ENCODE results near the gene CACNA1E.

The CACNA1E gene

DNA sequence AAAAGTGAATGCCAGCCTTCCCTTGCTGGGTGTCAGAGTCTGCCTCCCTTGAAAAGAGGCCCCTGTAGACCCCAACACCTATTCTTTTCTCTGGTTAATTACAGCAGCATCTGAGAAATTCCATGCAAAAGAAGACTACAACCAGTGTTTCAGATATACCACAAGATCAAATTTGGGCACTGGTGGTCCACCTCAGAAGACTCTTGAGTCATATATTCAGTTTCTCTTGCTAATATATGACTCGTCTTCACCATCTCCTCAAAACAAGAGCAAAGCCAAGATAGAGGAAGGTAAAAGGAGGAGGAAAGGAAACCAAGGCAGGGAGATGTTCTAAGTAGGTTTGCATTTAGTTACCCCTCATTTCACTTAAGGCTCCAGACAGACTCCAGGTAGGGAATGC lies 318.3 kb downstream of the CACNA1E start:
- no peaks in the 10 kb centered on the region for H3K4me1 ChIP-seq (ENCODE audit: control insufficient read depth in 1 of 2, insufficient read depth in 2 of 2, low read length in 2 of 2)
- no peaks in the 10 kb centered on the region for H3K27me3 ChIP-seq (ENCODE audit: low read depth, low read length)

GRCh38 chr1:181802466-181802865 lies 319.1 kb downstream of the CACNA1E start:
- Histone ChIP-seq H3K36me3 (ENCODE audit: control insufficient read depth in 1 of 2, insufficient read depth in 2 of 2, low read length in 2 of 2) (no peaks in the 10 kb centered on the region), H3K27me3 (ENCODE audit: low read depth, low read length) (no peaks in the 10 kb centered on the region), H3K4me1 (ENCODE audit: control insufficient read depth in 1 of 2, insufficient read depth in 2 of 2, low read length in 2 of 2) (no peaks in the 10 kb centered on the region), H3K27ac (ENCODE audit: low read length) (no peak overlapping the region), H3K4me3 (ENCODE audit: low read depth in 1 of 2, low read length in 2 of 2) (no peak overlapping the region), H3K9me3 (ENCODE audit: control insufficient read depth in 1 of 2, low read length in 2 of 2) (no peaks in the 10 kb centered on the region)

More for the DNA sequence above, 318.3 kb downstream of the CACNA1E start:
- Histone ChIP-seq H3K4me3 (ENCODE audit: low read depth in 1 of 2, low read length in 2 of 2) (no peak overlapping the region), H3K36me3 (ENCODE audit: control insufficient read depth in 1 of 2, insufficient read depth in 2 of 2, low read length in 2 of 2) (no peaks in the 10 kb centered on the region), H3K27ac (ENCODE audit: low read length) (no peak overlapping the region), H3K9me3 (ENCODE audit: control insufficient read depth in 1 of 2, low read length in 2 of 2) (peaks cover 0 to 1% of the 10 kb centered on the region in 2 donors)

DNA sequence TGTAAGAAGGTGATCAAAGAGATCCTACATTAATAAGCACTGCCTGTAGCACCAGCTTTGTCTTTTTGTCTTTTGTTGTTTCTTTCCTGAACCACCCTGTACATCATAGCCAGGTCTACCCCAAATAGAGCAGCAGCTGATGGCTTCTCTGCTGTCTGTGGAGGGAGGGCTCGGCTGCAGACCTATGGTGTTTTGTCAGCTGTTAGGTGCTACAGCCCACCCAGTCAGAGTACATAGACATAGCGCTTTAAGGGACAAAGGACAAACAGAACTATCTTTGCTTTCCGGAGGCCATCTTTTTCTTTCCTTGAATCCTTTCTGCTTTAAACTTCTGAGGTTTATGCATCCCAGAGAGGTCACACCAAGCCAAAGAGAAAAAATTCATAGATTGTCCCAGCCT lies 320.1 kb downstream of the CACNA1E start:
- H3K9me3 ChIP-seq (ENCODE audit: control insufficient read depth in 1 of 2, low read length in 2 of 2) = no peaks in the 10 kb centered on the region
- no peak overlapping the region for H3K4me3 ChIP-seq (ENCODE audit: low read depth in 1 of 2, low read length in 2 of 2)
- H3K36me3 ChIP-seq (ENCODE audit: control insufficient read depth in 1 of 2, insufficient read depth in 2 of 2, low read length in 2 of 2) = no peaks in the 10 kb centered on the region
- no peak overlapping the region for H3K27ac ChIP-seq (ENCODE audit: low read length)
- H3K27me3 ChIP-seq (ENCODE audit: low read depth, low read length) = no peaks in the 10 kb centered on the region
- H3K4me1 ChIP-seq (ENCODE audit: control insufficient read depth in 1 of 2, insufficient read depth in 2 of 2, low read length in 2 of 2) = no peaks in the 10 kb centered on the region

DNA sequence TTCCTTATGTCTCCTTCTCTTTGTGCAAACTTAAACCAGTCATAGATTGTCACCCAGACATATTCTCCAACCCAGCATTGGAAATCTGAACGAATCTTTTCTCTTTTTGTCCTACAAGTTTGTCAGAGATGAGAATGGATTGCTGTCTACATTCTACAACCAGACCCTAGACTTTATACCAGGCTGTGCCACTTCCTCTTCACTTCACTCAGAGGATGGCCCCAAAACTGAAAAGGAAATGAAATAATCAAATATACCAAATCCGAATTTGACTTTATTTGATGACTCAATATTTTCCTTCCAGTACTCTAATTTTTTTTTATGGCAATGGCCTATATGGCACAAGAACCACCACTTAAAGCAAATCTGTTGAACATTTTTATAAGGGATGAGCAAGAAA lies 321.7 kb downstream of the CACNA1E start:
- Histone ChIP-seq H3K36me3 (ENCODE audit: control insufficient read depth in 1 of 2, insufficient read depth in 2 of 2, low read length in 2 of 2) (no peaks in the 10 kb centered on the region), H3K9me3 (ENCODE audit: control insufficient read depth in 1 of 2, low read length in 2 of 2) (no peaks in the 10 kb centered on the region), H3K27ac (ENCODE audit: low read length) (no peak overlapping the region), H3K4me1 (ENCODE audit: control insufficient read depth in 1 of 2, insufficient read depth in 2 of 2, low read length in 2 of 2) (no peaks in the 10 kb centered on the region), H3K4me3 (ENCODE audit: low read depth in 1 of 2, low read length in 2 of 2) (no peak overlapping the region), H3K27me3 (ENCODE audit: low read depth, low read length) (no peaks in the 10 kb centered on the region)

DNA sequence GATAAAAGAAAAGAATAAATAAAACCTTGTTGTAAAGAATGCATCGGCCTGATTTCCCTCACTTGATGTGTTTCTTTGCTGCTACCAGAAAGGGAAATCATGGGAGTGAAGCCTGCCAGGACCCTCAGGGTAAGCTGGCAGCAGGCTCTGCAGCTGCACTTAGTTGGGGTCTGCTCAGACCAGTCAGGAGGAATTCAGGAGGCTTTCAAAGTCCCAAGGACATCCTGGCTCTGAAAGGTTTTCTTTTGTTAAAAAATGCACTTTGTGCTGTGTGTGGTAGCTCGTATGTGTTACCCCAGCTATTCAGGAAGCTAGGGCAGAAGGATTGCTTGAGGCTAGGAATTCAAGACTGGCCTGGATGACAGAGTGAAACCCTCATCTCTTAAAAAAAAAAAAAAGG lies 323.4 kb downstream of the CACNA1E start:
- Histone ChIP-seq H3K4me3 (ENCODE audit: low read depth in 1 of 2, low read length in 2 of 2) (no peak overlapping the region), H3K27ac (ENCODE audit: low read length) (no peak overlapping the region), H3K9me3 (ENCODE audit: control insufficient read depth in 1 of 2, low read length in 2 of 2) (no peaks in the 10 kb centered on the region), H3K27me3 (ENCODE audit: low read depth, low read length) (no peaks in the 10 kb centered on the region), H3K4me1 (ENCODE audit: control insufficient read depth in 1 of 2, insufficient read depth in 2 of 2, low read length in 2 of 2) (no peaks in the 10 kb centered on the region), H3K36me3 (ENCODE audit: control insufficient read depth in 1 of 2, insufficient read depth in 2 of 2, low read length in 2 of 2) (no peaks in the 10 kb centered on the region)

DNA sequence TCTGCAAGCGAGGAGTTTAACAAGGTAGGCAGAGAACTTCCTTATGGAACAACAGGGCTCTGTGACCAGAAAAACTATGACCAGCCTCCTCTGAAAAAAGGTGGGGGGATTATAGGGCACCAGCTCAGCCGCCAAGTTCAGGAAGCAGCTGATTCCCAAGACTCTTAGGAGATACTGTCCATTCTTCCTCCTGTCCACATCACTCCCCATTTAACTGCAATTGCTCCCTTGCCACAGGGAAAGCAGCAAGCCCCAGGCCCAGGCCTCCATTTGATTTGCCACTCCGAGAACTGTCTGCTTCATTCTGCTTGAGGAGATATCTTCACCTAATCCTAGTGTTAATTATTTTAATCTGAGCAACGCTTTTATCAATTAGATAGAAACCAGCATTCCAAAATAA lies 323.9 kb downstream of the CACNA1E start:
- Histone ChIP-seq H3K4me1 (ENCODE audit: control insufficient read depth in 1 of 2, insufficient read depth in 2 of 2, low read length in 2 of 2) (no peaks in the 10 kb centered on the region), H3K27me3 (ENCODE audit: low read depth, low read length) (no peaks in the 10 kb centered on the region), H3K27ac (ENCODE audit: low read length) (no peak overlapping the region), H3K36me3 (ENCODE audit: control insufficient read depth in 1 of 2, insufficient read depth in 2 of 2, low read length in 2 of 2) (no peaks in the 10 kb centered on the region), H3K9me3 (ENCODE audit: control insufficient read depth in 1 of 2, low read length in 2 of 2) (no peaks in the 10 kb centered on the region), H3K4me3 (ENCODE audit: low read depth in 1 of 2, low read length in 2 of 2) (no peak overlapping the region)

- Histone ChIP-seq H3K4me1 (ENCODE audit: control insufficient read depth in 1 of 2, insufficient read depth in 2 of 2, low read length in 2 of 2) (no peaks in the 10 kb centered on the region), H3K9me3 (ENCODE audit: control insufficient read depth in 1 of 2, low read length in 2 of 2) (no peaks in the 10 kb centered on the region), H3K36me3 (ENCODE audit: control insufficient read depth in 1 of 2, insufficient read depth in 2 of 2, low read length in 2 of 2) (no peaks in the 10 kb centered on the region), H3K4me3 (ENCODE audit: low read depth in 1 of 2, low read length in 2 of 2) (no peak overlapping the region), H3K27me3 (ENCODE audit: low read depth, low read length) (no peaks in the 10 kb centered on the region), H3K27ac (ENCODE audit: low read length) (no peak overlapping the region)
Observed at GRCh38 chr1:181809991-181810545, 326.8 kb downstream of the CACNA1E start.

DNA sequence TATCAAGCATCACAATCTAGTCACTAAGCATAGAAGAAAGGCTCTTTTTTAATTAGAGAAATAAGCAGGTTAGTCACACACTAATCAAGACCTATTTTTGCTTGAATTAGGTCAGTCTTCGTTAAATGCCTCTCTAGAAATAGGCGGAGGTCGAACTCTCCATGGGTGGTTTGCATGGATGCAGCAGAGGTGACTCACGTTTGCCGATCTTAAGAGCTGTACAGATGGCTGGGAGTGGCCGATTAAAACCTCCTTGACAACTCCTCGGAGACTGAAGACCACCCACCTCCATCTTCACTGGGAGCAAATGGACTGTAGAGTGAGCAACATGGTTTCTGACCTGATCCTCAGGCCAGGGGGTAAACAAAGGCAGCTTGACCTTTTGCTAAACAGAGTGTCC lies 328.9 kb downstream of the CACNA1E start:
- H3K4me1 ChIP-seq (ENCODE audit: control insufficient read depth in 1 of 2, insufficient read depth in 2 of 2, low read length in 2 of 2) = no peaks in the 10 kb centered on the region
- no peak overlapping the region for H3K4me3 ChIP-seq (ENCODE audit: low read depth in 1 of 2, low read length in 2 of 2)
- H3K27me3 ChIP-seq (ENCODE audit: low read depth, low read length) = no peaks in the 10 kb centered on the region
- no peaks in the 10 kb centered on the region for H3K36me3 ChIP-seq (ENCODE audit: control insufficient read depth in 1 of 2, insufficient read depth in 2 of 2, low read length in 2 of 2)
- no peak overlapping the region for H3K27ac ChIP-seq (ENCODE audit: low read length)
- no peaks in the 10 kb centered on the region for H3K9me3 ChIP-seq (ENCODE audit: control insufficient read depth in 1 of 2, low read length in 2 of 2)

DNA sequence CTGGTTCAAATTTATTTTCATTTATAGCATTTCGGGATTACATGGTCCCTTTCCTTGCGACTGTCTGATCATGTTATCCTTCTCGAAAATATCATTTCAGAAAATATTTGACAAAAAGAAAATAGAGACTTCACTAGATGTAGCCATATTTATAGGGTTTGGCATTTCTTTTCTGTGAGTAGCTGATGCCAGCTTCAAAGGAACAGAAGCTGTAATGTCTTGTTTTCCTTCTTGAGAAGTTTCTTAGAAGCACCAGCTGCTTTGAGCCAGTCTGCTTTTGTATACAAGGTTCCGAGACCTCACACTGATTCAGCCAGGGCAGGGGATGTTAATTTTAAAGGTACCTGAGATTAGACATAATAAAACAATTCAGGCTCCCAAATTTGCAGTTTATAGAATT lies 329.9 kb downstream of the CACNA1E start:
- H3K4me1 ChIP-seq (ENCODE audit: control insufficient read depth in 1 of 2, insufficient read depth in 2 of 2, low read length in 2 of 2) = no peaks in the 10 kb centered on the region
- no peaks in the 10 kb centered on the region for H3K27me3 ChIP-seq (ENCODE audit: low read depth, low read length)

DNA sequence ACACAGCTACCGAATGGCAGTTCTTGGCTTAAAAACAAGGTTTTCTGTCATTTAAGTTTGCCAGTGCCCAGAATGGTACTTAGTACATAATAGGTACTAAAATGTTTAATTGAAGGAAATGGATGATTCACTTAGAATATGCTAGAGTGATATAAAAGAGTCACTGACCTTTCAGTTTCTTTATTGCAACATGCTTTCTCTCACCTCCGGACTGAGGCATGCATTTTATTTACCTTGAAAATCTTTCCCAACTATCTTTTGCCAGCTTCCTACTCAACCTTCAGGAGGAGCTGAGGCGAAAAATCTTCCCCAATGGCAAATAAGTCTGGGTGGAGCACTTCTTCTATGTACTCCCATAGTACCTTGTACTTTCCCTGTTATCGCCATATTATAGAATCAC lies 333.3 kb downstream of the CACNA1E start:
- Histone ChIP-seq H3K4me1 (ENCODE audit: control insufficient read depth in 1 of 2, insufficient read depth in 2 of 2, low read length in 2 of 2) (no peaks in the 10 kb centered on the region), H3K36me3 (ENCODE audit: control insufficient read depth in 1 of 2, insufficient read depth in 2 of 2, low read length in 2 of 2) (no peaks in the 10 kb centered on the region), H3K9me3 (ENCODE audit: control insufficient read depth in 1 of 2, low read length in 2 of 2) (peaks cover 0 to 5% of the 10 kb centered on the region in 2 donors), H3K27me3 (ENCODE audit: low read depth, low read length) (no peaks in the 10 kb centered on the region), H3K27ac (ENCODE audit: low read length) (no peak overlapping the region), H3K4me3 (ENCODE audit: low read depth in 1 of 2, low read length in 2 of 2) (no peak overlapping the region)

More for the DNA sequence above, 329.9 kb downstream of the CACNA1E start:
- no peak overlapping the region for H3K4me3 ChIP-seq (ENCODE audit: low read depth in 1 of 2, low read length in 2 of 2)
- no peaks in the 10 kb centered on the region for H3K36me3 ChIP-seq (ENCODE audit: control insufficient read depth in 1 of 2, insufficient read depth in 2 of 2, low read length in 2 of 2)
- H3K27ac ChIP-seq (ENCODE audit: low read length) = no peak overlapping the region
- H3K9me3 ChIP-seq (ENCODE audit: control insufficient read depth in 1 of 2, low read length in 2 of 2) = no peaks in the 10 kb centered on the region

DNA sequence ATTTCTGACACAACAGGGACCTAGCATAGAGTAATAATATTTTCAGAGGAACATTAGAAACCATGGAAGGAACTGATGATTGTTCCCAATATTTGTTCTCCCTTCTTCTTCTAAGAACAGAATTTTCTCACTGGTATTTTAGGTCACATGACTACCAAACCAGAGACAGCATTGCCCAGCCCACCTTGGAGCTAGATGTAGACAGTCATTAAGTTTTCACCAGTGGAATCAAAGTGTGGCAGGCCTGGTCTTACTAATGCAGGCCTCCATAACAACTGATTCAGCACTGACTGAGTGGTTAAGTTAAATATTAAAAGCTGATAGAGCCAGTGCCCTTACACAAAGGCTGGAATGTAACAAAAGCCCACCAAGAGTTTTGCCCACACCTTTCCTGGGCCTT lies 333.8 kb downstream of the CACNA1E start:
- Histone ChIP-seq H3K9me3 (ENCODE audit: control insufficient read depth in 1 of 2, low read length in 2 of 2) (peaks cover 0 to 5% of the 10 kb centered on the region in 2 donors), H3K27ac (ENCODE audit: low read length) (no peak overlapping the region), H3K36me3 (ENCODE audit: control insufficient read depth in 1 of 2, insufficient read depth in 2 of 2, low read length in 2 of 2) (no peaks in the 10 kb centered on the region), H3K27me3 (ENCODE audit: low read depth, low read length) (no peaks in the 10 kb centered on the region), H3K4me1 (ENCODE audit: control insufficient read depth in 1 of 2, insufficient read depth in 2 of 2, low read length in 2 of 2) (no peaks in the 10 kb centered on the region), H3K4me3 (ENCODE audit: low read depth in 1 of 2, low read length in 2 of 2) (no peak overlapping the region)

GRCh38 chr1:181818459-181818858 lies 335.1 kb downstream of the CACNA1E start:
- Histone ChIP-seq H3K27me3 (ENCODE audit: low read depth, low read length) (no peaks in the 10 kb centered on the region), H3K36me3 (ENCODE audit: control insufficient read depth in 1 of 2, insufficient read depth in 2 of 2, low read length in 2 of 2) (no peaks in the 10 kb centered on the region), H3K27ac (ENCODE audit: low read length) (no peak overlapping the region), H3K4me1 (ENCODE audit: control insufficient read depth in 1 of 2, insufficient read depth in 2 of 2, low read length in 2 of 2) (no peaks in the 10 kb centered on the region), H3K4me3 (ENCODE audit: low read depth in 1 of 2, low read length in 2 of 2) (no peak overlapping the region), H3K9me3 (ENCODE audit: control insufficient read depth in 1 of 2, low read length in 2 of 2) (peaks cover 0 to 5% of the 10 kb centered on the region in 2 donors)

All from muscle layer of duodenum (tissue), 2 donors.